Activated gamma-delta T cell treated with anti-CD3 and anti-CD28 coated beads, Interleukin-2, amount 50 U/mL, for 16 hours (primary cell): ENCODE measurements around the gene FAM124B.
"Not testable (repeated sequence)": the region's sequence is repeated elsewhere in the genome, so short reads cannot be mapped to it uniquely, and the experiment has no call there.

Source experiments
- DNase-seq: peaks from one replicate; pipeline ENCODE4 v3.0.0-alpha.2; 2020; ENCODE audit warnings: low read depth

Gene FAM124B

DNA sequence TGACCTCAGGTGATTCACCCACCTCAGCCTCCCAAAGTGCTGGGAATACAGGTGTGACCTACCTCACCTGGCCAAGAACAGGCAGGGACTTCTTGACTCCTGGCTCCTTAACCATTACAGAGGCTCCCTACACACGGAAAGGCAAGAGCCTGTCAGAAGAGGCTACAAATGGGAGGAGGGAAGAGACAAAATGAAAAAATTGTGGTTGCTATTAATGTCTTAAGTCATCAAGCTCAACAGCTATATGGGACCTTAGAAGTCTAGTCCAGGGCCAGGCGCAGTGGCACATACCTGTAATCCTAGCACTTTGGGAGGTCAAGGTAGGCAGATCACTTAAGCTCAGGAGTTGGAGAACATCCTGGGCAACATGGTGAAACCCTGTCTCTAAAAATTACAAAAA, 11.5 kb upstream of the FAM124B start:
- DNase-seq, result no peak

DNA sequence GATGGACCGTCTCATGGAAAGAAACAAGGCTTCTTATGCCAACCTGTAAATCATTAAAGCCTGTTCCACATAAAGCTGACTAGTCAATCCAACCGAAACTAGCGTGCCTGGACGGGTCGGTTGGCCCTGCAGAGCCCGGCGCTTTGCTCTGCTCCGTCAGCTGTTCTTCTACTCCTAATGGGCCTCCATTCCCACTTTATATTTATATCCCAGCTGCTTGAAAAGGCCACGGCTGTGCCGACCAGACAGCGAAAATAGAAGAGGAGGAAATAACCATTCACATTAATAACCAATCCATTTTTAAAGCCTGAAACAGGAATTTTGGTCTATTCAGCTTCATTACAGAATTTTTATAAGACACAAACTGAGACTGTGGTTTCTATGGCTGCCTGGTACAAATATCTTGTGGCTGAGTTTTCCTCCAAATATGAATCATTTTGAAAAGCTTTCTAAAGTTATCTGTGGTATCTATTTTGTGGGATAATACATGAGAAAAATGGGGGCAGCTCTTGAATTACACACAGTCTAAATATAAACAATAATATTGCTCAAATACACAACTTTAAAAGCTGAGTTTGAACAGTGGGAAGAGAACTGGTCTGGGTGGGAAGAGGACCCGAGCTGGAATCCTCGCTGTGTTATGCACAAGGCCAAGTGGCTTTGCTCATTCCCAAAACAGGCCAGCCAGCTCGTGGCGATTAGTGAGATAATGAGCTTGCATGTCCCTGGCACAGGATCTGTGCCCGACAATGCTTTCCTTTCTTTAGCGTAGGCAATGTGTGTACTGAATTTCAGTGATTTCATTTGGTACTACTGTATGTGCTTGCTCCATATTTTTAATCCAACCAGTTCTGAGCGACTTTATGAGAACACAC, 10.5 kb upstream of the FAM124B start:
- DNase-seq, result no peak

DNA sequence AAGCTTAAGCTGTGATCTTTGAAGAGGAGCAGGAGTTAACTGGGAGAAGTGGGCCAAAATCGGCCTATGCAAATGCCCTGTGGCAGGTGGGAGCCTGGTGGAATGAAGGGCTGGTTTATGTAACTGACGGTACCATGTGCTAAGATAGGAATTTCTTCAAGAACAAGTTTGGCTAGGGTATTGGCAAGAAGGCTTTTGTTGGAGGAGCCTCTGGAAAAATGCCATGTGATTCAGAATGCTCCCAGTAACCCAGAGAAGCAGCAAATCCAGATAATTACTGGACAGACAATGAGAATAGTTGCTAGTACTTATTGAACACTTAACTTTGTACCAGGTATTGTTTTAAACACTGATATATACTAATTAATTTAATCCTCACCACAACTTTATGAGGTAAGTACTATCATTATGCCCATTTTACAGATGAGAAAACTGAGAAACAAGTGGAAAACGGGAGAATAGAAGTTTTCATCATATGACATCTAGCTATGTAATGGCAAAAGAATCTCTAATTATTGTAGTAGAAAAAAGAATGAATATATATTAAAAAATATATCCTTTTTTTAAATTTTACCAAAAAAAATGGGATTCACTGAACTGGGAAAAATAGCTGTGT, 9.1 kb upstream of the FAM124B start:
- no peak for DNase-seq

DNA sequence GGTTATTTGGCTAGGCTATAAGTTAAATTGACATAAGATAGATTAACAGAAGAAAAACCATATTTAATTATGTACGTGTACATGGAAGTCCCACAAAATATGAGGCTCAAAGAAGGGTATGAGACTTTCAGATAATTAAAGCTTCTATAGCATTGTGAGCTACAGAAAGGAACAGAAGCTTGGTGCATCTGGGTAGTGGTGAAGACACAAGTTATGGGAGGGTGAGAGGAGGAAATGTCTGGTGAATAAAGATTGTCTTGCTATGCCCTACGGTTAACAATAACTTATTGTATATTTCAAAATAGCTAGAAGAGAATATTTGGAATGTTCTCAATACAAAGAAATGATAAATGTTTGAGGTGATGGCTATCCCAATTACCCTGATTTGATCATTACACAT, 6.8 kb upstream of the FAM124B start:
- DNase-seq, result no peak

DNA sequence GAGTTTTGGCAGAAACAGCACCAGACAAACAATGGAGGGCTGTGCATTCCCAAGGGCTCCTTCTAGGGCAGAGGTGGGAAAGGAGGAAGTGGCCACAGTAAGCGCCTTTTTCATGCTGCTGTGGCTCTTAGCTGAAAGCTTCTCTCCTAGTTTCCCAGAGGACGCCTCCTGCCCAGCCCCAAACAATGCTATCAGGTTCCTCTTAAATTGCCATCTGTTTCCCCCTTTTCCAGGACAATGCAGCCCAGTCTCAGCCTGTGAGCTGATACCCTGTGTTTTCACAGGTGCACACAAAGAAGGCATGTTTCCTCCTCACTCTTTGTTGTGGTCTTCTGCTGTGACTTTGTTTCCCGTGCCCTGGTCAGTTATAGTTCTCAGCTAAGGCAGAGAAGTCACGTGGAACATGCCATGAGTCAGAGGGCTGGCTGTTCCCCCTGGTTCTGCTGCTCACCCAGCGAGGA, 5.4 kb upstream of the FAM124B start:
- no peak for DNase-seq

DNA sequence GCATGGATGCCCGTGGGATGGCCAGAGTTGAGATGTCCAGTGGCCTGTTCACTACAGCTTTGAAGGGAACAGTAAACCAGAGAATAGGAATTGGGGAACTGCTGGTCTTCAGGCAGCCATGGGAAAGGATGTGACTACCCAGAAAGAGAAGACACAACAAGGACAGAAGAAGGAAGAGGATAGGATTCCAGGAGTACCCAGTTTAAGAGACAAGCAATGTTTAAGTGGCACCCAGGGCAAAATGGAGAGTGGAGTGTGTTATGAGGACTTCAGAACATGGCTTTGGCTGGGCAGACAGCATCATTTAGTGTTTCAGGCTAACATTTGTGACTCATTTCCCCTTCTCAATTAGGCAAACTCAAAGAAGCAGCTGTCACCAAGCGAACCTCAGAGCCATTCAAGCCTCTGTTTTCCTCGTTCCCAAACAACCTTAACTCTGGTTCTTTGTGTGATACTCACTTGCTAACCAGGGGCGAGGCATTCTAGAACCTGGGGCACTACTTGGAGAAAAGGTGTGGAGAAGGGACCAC, 4.0 kb upstream of the FAM124B start:
- DNase-seq, result no peak

DNA sequence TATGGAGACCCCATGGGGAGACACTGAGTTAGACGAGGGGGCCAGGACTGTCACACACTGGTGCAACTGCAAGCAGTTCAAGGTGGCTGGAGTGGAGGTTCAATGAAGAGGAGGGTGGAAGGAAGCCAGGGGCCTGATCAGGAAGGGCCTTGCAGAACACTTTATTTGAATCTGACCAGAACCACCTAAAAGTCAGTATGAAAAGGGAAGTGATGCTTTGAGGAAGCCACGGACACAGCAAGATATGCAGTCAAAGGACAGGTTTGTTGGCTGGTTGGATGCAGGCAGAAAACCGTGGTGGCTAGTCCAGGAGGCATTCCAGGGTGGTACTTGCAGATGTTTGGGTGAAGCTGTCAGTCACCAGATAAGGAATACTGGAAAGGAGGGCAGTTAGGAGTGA, 3.5 kb upstream of the FAM124B start:
- DNase-seq, result no peak

DNA sequence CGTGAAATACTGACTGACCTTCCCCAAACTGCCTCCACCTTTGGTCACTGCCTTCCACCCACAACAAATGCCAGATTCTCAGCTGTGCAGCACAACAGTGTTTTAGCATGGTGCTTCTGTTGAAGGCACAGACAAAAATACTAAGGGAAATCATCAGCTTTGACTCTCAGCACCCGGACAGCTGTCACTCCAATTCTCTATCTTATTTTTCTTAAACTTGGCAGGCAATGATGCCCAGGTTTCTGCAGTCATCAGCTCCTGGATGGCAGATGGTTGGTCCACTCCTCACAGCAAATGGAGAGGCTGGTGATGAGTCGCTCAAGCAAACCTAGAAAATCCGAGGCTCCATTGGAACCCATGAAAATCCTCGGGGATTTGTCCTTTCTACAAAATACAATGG, 2.9 kb upstream of the FAM124B start:
- no peak for DNase-seq

DNA sequence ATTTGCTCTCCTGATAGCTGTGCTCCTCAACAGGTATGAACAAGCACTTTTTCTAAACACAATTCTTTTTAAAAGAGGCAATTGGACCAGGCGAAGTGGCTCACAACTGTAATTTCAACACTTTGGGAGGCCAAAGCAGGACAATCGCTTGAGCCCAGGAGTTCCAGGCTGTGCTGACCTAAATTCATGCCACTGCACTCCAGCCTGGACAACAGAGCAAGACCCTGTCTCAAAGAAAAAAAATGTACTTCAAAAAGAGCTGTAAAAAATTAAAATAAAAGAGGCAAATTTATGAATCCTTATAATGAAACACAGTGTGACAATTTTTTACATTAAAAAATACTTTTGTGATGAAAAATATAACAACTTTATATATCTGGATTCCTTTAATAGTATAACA, 1.8 kb upstream of the FAM124B start:
- no peak for DNase-seq

DNA sequence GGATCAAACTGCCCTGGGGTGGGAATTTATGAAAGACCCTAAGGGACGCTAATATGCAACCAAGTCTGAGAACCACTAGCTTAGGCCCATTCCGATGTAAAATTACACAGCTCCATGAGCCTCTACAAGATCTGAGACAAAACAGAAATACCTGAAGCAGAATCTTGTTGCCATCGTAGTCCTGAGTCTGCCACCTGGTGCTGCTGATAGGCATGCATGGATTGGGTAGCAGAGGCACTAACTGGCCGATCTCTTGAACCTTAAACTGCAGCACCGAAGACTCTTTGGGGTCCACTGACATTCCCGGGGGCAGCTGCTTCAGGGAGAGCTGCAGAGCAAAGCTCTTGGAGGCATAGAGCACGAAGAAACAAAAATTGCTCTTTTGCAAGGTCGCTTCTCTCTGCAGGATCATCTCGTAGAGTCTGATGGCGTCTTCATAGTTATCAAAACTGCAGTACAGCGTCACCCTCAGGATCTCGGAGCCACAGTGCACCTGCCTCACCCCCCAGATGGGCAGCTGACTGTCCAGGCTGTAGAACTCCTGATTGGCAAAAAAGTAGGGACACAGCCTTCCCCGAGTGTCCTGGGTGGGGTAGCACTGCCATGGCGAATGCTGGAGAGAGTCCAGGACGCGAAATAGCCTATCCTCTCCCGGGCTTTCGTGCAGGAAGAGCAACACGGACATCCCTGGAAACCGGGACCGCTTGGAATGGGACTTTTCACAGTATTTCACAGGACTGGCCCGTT, 848 bp downstream of the FAM124B start:
- DNase-seq, result no peak

DNA sequence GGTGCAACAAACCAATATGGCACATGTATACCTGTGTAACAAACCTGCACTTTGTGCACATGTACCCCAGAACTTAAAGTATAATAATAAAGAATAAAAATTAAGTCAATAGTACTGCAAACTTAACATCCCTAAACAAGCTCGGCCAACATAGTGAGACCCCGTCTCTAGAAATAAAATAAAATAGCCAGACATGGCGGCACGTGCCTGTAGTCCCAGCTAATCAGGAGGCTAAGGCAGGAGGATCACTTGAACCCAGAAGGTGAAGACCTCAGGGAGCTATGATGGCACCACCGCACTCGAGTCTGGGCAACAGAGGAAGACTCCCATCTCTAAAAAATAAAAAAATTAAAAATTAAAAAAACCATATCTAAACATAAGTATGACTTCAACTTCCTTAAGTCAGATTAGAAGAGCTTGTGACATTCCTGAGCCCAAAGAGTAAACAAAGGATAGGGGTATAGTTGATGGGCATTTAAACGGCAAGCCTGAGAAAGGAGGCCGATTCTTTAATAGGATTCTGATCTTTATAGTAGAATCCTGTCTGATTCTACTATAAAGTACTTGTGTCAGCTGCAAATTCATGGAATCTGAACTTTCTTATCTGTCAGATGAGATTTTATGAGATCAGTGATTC, 1.6 kb downstream of the FAM124B start:
- DNase-seq, result no peak

DNA sequence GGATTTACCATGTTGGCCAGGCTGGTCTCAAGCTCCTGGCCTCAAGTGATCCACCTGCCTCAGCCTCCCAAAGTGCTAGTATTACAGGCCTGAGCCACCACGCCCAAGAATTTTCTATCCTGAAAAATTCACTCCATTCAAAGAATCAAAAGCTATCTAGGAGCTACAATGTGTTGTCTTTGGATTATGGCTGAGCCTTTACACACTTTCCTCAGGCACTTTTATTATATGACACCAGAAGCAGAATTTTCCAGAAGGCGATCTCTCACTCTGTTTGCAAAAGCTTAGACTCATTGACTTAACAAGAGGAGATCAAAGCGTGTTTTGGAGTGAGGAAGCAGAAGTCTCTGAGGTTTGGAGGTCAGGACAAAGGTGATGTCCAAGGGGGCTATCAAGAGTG, 3.6 kb downstream of the FAM124B start:
- no peak for DNase-seq

DNA sequence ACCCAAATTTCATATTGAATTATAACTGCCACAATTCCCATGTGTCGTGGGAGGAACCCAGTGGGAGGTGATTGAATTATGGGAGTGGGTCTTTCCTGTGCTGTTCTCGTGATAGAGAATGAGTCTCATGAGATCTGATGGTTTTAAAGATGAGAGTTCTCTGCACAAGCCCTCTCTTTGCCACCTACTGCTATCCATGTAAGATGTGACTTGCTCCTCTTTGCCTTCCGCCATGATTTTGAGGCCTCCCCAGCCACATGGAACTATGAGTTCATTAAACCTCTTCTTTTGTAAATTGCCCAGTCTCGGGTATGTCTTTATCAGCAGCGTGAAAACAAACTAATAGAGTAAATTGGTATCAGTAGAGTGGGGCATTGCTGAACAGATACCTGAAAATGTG, 4.8 kb downstream of the FAM124B start:
- DNase-seq, result not testable (repeated sequence)

DNA sequence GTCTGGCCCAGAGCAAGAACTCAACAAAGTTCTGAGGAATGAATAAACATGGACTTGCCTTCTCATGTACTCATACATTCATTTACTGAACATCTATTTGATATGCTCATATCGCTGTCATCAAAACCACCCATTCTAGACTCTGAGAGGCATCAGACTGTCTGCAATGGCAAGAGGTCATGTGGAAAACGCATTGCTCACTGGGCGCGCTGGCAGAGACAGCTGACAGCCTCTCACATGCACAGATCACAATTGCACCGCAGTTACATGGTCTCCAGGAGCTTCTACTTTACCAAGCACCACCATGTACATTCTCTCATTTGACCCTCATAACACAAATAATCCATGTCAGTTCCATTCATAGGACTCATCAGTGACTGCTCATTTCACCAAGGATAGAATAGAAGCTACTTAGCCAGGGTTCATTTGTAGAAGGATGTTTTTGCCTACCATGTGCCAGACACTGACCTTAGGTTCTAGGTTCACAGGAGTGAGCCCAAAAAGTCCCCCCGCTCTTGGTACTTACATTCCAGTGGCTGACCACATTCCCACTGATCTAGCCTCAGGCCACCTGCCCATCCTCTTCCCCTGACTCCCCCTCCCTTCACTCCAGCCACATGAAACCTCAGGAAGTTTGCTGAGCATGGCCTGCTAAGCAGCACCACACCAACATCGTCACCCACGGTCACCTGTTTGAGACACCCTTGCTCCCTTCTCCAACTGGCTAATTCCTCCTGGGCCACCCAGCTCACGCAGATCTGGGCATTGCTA, 6.1 kb downstream of the FAM124B start:
- DNase-seq, result no peak

DNA sequence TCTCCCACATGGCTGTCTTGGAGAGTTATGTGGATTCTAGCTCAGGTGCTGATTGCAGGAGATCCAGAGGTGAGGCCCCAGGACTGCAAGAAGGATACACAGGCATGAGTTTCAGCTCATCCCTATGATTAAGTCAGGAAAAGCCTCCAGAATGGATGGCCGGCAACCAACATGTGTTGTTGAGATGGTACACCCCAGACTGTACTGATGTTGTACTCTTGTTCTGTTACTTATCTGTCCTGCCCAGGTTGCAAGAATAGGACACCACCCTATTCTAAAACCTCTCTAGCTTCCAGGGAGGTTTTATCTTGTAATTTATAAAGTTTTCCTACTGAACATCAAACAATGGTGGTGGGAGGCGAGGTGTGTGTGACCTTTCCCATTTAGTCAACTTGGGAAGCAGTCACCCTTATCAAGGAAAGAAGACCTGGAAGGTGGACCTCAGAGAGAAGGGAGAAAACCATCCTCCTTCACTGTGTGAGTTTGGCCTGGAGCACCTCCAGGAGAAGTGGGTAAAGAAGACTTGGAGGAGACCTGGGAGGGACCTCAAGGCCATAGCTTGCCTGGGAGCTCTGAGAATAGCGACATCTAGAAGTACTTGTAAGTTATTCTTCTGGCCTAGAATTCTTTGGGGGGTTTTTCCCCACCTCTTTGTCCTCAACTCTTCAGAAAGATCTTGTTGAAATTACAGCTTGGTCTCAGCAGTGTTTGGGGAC, 8.6 kb downstream of the FAM124B start:
- no peak for DNase-seq

DNA sequence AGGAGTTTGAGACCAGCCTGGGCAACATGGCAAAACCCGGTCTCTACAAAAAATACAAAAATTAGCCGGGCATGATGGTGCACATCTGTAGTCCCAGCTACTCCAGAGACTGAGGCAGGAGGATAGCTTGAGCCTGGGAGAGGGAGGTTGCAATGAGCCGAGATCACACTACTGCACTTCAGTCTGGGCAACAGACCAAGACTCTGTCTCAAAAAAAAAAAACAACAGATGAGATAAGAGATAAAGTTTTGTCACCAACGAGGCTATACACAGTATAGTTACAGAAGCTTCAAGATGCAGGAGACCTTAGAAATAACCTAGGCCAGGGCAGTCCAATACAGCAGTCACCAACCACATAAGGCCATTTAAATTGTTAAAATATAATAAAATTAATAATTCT, 9.4 kb downstream of the FAM124B start:
- DNase-seq, result no peak

DNA sequence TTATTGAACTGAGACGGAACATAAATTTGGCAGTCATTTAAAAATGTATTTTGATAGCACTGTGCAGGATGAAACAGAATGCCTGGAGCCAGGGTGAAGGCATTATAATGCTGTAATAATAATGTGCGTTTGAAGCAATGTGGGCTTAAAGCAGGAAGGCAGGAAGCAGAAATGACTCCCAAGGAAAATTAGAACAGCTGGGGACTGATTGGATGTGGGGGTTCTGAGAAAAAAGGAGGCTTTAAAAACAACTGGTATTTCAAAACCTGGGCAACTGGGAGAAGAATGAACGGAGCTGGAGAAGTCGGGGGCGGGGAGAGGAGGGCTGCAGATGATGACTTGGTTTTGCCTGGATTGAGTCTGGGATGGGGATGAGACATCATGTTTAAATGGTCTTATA, 12.6 kb downstream of the FAM124B start:
- DNase-seq, result no peak

DNA sequence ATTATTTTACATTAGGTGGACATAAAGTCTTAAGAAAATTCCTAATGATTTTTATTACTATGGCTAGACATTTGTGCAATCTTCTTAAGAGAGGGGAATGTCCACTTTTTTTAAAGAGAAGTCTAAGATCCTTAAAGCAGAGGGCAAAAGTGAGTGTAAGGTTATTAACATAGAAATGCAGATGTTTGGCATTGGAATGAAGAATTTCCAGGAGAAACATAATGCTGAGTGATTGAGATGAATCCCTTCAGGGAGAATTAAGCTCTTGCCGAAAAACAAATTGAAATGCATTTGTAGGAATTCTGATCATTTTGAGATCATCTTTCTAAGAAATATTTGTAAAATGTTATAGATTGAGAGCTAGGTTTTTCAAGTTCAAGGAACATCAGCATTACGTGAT, 15.0 kb downstream of the FAM124B start:
- DNase-seq, result no peak

DNA sequence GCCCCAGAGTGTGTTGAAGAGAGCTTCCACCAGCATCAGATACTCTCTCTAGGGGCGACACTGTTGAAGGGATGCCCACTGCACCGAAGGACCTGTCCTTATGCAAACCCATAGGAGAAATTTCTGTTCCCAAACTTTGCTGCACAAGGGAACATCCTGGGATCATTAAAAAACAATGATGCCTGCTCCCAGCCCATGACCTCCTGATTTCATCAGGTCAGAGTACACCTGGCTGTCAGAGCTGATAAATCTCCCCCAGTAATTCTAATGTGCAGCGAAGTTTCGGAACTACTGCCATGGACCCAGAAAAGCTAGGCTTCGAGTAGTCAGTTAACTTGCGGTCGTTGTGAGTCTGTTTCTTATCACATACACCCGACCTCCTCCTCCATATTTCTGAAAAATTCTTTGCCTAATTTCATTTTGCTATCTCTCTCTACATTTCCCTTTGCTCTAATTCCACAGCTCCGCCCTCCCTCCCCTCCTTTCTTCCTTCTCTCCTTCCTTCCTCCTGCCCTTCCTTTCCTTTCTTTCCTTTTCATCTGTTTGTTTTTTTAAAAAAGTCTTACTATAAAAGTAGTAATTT, 18.8 kb downstream of the FAM124B start:
- no peak for DNase-seq

DNA sequence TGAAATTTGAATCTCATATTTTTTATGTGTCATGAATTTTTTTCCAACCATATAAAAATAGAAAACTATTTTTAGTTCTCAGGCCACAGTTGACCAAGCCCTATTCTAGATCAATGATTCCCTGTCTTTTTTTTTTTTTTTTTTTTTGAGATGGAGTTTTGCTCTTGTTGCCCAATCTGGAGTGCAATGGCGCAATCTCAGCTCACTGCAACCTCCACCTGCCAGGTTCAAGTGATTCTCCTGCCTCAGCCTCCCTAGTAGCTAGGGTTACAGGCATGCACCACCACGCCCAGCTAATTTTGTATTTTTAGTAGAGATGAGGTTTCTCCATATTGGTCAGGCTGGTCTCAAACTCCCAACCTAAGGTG, 19.6 kb downstream of the FAM124B start:
- DNase-seq, result not testable (repeated sequence)
